ENCODE results near the gene ZKSCAN1. TPM values are rescaled to one million over a fixed set of nuclear protein-coding genes. Genes with fewer than 3 reads are reported as not detected.
"Not testable (repeated sequence)": the region's sequence is repeated elsewhere in the genome, so short reads cannot be mapped to it uniquely, and the experiment has no call there.

The ZKSCAN1 gene
- total RNA-seq, 4 donors from 2014 or later = 35.0 to 65.2 (median 50.4) TPM

DNA sequence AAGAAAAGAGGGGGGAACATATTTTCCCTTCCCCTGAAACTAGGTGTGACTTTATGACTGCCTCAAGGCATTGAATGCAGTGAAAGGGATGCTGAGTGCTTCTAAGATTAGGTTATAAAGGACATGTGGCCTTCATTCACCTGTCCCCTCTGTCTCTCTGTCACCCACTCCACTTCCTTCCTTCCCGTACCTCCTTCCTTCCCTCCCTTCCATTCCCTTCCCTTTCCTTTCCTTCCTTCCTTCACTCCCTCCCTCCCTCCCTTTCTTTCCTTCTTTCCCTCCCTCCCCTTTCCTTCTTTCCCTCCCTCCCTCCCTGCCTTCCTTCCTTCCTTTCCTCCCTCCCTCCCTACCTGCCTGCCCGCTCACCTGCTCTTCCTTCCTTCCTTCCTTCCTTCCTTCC is 4.5 kb upstream of the ZKSCAN1 start:
- intact Hi-C loops (cut with DNase I; ENCODE audit: low total_unique reads) = no loop called here
- 66 to 70% methylated on average over 2 of the region's 2 CpGs for WGBS, 2 donors

GRCh38 chr7:100011516-100011915 is 3.9 kb upstream of the ZKSCAN1 start:
- TF ChIP-seq POLR2A (IDR thresholded peaks at IDR 0.05) = no peak
- TF ChIP-seq, protein P1, sequence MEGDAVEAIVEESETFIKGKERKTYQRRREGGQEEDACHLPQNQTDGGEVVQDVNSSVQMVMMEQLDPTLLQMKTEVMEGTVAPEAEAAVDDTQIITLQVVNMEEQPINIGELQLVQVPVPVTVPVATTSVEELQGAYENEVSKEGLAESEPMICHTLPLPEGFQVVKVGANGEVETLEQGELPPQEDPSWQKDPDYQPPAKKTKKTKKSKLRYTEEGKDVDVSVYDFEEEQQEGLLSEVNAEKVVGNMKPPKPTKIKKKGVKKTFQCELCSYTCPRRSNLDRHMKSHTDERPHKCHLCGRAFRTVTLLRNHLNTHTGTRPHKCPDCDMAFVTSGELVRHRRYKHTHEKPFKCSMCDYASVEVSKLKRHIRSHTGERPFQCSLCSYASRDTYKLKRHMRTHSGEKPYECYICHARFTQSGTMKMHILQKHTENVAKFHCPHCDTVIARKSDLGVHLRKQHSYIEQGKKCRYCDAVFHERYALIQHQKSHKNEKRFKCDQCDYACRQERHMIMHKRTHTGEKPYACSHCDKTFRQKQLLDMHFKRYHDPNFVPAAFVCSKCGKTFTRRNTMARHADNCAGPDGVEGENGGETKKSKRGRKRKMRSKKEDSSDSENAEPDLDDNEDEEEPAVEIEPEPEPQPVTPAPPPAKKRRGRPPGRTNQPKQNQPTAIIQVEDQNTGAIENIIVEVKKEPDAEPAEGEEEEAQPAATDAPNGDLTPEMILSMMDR (IDR thresholded peaks at IDR 0.05) = no peak
- DNase-seq (ENCODE audit: low spot score in 2 of 2) = no peak
- 61 to 68% methylated on average over 3 of the region's 3 CpGs for WGBS, 2 donors
- no peak overlapping the region for H3K4me3 ChIP-seq (ENCODE audit: low read depth, poor library complexity, severe bottlenecking)
- intact Hi-C loops (cut with DNase I; ENCODE audit: low total_unique reads) = no loop called here

More for the DNA sequence above, 4.5 kb upstream of the ZKSCAN1 start:
- TF ChIP-seq, protein P1 (IDR thresholded peaks at IDR 0.05) = no peak
- TF ChIP-seq POLR2A (IDR thresholded peaks at IDR 0.05) = no peak
- no peak overlapping the region for H3K4me3 ChIP-seq (ENCODE audit: low read depth, poor library complexity, severe bottlenecking)
- DNase-seq (ENCODE audit: low spot score in 2 of 2) = no peak

DNA sequence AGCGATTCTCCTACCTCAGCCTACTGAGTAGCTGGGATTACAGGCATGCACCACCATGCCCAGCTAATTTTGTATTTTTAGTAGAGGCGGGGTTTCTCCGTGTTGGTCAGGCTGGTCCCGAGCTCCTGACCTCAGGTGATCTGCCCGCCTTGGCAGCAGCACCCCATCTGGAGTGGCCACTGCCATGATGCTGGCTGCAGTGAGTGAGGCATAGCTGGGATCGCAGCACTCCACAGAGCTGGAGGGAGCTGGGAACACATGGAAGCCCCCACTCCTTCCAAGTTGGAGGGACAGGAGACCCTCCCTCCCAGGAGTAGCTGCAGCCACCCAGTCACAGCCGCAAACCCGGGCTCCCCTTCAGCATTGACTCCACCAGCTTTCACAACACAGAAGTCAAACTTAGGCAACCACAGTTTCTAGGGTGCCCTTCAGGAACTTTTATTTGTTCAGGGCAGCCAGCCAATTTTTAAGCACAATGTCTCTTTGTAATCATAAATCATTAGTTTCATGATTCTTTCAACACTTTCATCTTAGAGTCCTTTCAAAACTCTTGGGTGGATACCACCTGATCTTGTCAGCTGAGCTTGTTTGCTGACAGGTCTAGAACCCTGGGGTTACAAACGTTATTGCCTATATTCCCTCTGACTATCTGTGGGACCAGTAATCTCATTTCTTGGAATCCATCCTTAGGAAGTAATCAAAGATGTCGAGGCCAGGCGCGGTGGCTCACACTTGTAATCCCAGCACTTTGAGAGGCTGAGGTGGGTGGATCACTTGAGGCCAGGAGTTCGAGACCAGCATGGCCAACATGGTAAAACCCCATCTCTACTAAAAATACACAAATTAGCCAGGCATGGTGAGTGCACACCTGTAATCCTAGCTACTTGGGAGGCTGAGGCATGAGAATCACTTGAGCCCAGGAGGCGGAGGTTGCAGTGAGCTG is 2.7 kb upstream of the ZKSCAN1 start:
- 49 to 68% methylated on average over 13 to 14 of the region's 14 CpGs for WGBS, 2 donors
- peak in 1 of 2 donors; percentile 43 for DNase-seq (ENCODE audit: low spot score in 2 of 2)
- intact Hi-C loops (cut with DNase I; ENCODE audit: low total_unique reads); H3K4me3 ChIP-seq (ENCODE audit: low read depth, poor library complexity, severe bottlenecking): not testable (repeated sequence)

DNA sequence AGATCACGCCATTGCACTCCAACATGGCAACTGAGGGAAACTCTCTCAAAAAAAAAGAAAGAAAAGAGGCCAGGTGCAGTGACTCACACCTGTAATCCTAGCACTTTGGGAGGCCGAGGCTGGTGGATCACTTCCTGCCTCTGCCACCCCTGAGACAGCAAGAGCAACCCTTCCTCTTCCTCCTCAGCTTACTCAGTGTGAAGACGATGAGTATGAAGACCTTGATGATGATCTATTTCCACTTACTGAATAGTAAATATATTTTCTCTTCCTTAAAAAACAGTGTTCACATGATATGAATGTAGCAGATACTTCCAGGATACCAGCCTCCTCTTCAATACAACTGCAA is 2.1 kb upstream of the ZKSCAN1 start:
- no peak overlapping the region for H3K4me3 ChIP-seq (ENCODE audit: low read depth, poor library complexity, severe bottlenecking)
- TF ChIP-seq, protein P1 (IDR thresholded peaks at IDR 0.05) = no peak
- no peak for TF ChIP-seq POLR2A (IDR thresholded peaks at IDR 0.05)
- DNase-seq (ENCODE audit: low spot score in 2 of 2) = no peak
- intact Hi-C loops (cut with DNase I; ENCODE audit: low total_unique reads) = no loop called here
- 64 to 75% methylated on average over 3 of the region's 3 CpGs for WGBS, 2 donors

GRCh38 chr7:100016215-100016901 is 962 bp downstream of the ZKSCAN1 start:
- DNase-seq (ENCODE audit: low spot score in 2 of 2) = peak in 1 of 2 donors; percentile 13
- 19 to 25% methylated on average over 11 of the region's 11 CpGs for WGBS, 2 donors
- intact Hi-C loops (cut with DNase I; ENCODE audit: low total_unique reads) = no loop called here
- no peak for TF ChIP-seq POLR2A (IDR thresholded peaks at IDR 0.05)
- TF ChIP-seq, protein P1 (IDR thresholded peaks at IDR 0.05) = no peak
- peak overlapping the region; percentile 96 for H3K4me3 ChIP-seq (ENCODE audit: low read depth, poor library complexity, severe bottlenecking)

DNA sequence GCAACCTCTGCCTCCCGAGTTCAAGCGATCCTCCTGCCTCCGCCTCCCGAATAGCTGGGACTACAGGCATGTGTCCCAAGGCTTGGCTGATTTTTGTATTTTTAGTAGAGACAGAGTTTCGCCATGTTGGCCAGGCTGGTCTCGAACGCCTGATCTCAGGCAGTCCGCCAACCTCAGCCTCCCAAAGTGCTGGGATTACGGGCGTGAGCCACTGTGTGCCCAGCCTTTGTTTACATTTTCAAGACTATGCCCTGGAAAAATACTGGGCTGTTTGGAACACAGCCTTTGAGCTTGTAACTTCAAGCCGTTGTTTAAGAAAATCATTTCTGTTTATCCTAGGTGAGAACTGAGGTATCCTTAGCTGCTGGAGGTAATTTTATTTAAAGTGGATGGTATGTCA is 1.9 kb downstream of the ZKSCAN1 start:
- intact Hi-C loops (cut with DNase I; ENCODE audit: low total_unique reads) = no loop called here
- peak in 1 of 2 donors; percentile 79 for DNase-seq (ENCODE audit: low spot score in 2 of 2)
- WGBS, 2 donors = 59 to 65% methylated on average over 11 of the region's 11 CpGs
- TF ChIP-seq, protein P1 (IDR thresholded peaks at IDR 0.05) = no peak
- no peak overlapping the region for H3K4me3 ChIP-seq (ENCODE audit: low read depth, poor library complexity, severe bottlenecking)
